Lower leg skin (tissue), 3 donors: ENCODE results near the gene TMEM127.
"Not testable (repeated sequence)": the region's sequence is repeated elsewhere in the genome, so short reads cannot be mapped to it uniquely, and the experiment has no call there.

Experiments used
- POLR2A ChIP-seq, 2 donors: fragments of 450-650 bp; IDR thresholded peaks; one replicate each; pipeline ENCODE4 v1.6.1; 2016 to 2017; ENCODE audit warnings: antibody characterized with exemption in 2 of 2, mild to moderate bottlenecking in 1 of 2, moderate library complexity in 1 of 2
- TF ChIP-seq, protein P1 (sequence below), 3 donors: fragments of 450-650 bp; IDR thresholded peaks; one replicate each; pipeline ENCODE4 v1.5.1; 2016; ENCODE audit warnings: antibody characterized with exemption in 3 of 3, mild to moderate bottlenecking in 3 of 3, moderate library complexity in 2 of 3

GRCh38 chr2:96257744-96258143 lies 8.1 kb downstream of the TMEM127 start:
- TF ChIP-seq, protein P1, sequence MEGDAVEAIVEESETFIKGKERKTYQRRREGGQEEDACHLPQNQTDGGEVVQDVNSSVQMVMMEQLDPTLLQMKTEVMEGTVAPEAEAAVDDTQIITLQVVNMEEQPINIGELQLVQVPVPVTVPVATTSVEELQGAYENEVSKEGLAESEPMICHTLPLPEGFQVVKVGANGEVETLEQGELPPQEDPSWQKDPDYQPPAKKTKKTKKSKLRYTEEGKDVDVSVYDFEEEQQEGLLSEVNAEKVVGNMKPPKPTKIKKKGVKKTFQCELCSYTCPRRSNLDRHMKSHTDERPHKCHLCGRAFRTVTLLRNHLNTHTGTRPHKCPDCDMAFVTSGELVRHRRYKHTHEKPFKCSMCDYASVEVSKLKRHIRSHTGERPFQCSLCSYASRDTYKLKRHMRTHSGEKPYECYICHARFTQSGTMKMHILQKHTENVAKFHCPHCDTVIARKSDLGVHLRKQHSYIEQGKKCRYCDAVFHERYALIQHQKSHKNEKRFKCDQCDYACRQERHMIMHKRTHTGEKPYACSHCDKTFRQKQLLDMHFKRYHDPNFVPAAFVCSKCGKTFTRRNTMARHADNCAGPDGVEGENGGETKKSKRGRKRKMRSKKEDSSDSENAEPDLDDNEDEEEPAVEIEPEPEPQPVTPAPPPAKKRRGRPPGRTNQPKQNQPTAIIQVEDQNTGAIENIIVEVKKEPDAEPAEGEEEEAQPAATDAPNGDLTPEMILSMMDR (IDR thresholded peaks at IDR 0.05), result not testable (repeated sequence)
- not testable (repeated sequence) for TF ChIP-seq POLR2A (IDR thresholded peaks at IDR 0.05)
